ENCODE results near the gene DMTF1. TPM values are rescaled to one million over a fixed set of nuclear protein-coding genes. Genes with fewer than 3 reads are reported as not detected.

DMTF1 gene
- total RNA-seq, 1 donor from 2014 or later, result 106 TPM

GRCh38 chr7:87213811-87214210, 61.6 kb downstream of the DMTF1 start:
- DNase-seq (ENCODE audit: low spot score), result no peak
- no peak overlapping the region for H3K27ac Mint-ChIP-seq (ENCODE audit: unreplicated experiment)
- TF ChIP-seq CTCF (IDR thresholded peaks at IDR 0.05; ENCODE audit: unreplicated experiment), result no peak
- no peak overlapping the region for H3K4me3 Mint-ChIP-seq (ENCODE audit: unreplicated experiment)
- peaks cover 5% of the 10 kb centered on the region for H3K9me3 Mint-ChIP-seq (ENCODE audit: unreplicated experiment)
- peaks cover 41% of the 10 kb centered on the region for H3K36me3 Mint-ChIP-seq (ENCODE audit: low read depth, unreplicated experiment)
- H3K4me1 Mint-ChIP-seq (ENCODE audit: unreplicated experiment), result peaks cover 53% of the 10 kb centered on the region
- peaks cover 16% of the 10 kb centered on the region for H3K27me3 Mint-ChIP-seq (ENCODE audit: unreplicated experiment)

- no peak for TF ChIP-seq CTCF (IDR thresholded peaks at IDR 0.05; ENCODE audit: unreplicated experiment)
- Mint-ChIP-seq H3K27me3 (ENCODE audit: unreplicated experiment) (peaks cover 11% of the 10 kb centered on the region), H3K4me1 (ENCODE audit: unreplicated experiment) (peaks cover 53% of the 10 kb centered on the region), H3K36me3 (ENCODE audit: low read depth, unreplicated experiment) (peaks cover 30% of the 10 kb centered on the region), H3K9me3 (ENCODE audit: unreplicated experiment) (no peaks in the 10 kb centered on the region), H3K27ac (ENCODE audit: unreplicated experiment) (no peak overlapping the region), H3K4me3 (ENCODE audit: unreplicated experiment) (no peak overlapping the region)
- DNase-seq (ENCODE audit: low spot score), result no peak
Measured at GRCh38 chr7:87215046-87215445, 62.8 kb downstream of the DMTF1 start.

GRCh38 chr7:87216701-87217508, 64.7 kb downstream of the DMTF1 start:
- peaks cover 17% of the 10 kb centered on the region for H3K36me3 Mint-ChIP-seq (ENCODE audit: low read depth, unreplicated experiment)
- peaks cover 49% of the 10 kb centered on the region for H3K4me1 Mint-ChIP-seq (ENCODE audit: unreplicated experiment)
- DNase-seq (ENCODE audit: low spot score), result no peak
- H3K27ac Mint-ChIP-seq (ENCODE audit: unreplicated experiment), result peak overlapping the region; percentile 84
- H3K4me3 Mint-ChIP-seq (ENCODE audit: unreplicated experiment), result peak overlapping the region; percentile 24
- no peak for TF ChIP-seq CTCF (IDR thresholded peaks at IDR 0.05; ENCODE audit: unreplicated experiment)
- H3K27me3 Mint-ChIP-seq (ENCODE audit: unreplicated experiment), result peaks cover 12% of the 10 kb centered on the region
- no peaks in the 10 kb centered on the region for H3K9me3 Mint-ChIP-seq (ENCODE audit: unreplicated experiment)

GRCh38 chr7:87217983-87218653, 65.9 kb downstream of the DMTF1 start:
- H3K4me1 Mint-ChIP-seq (ENCODE audit: unreplicated experiment), result peaks cover 39% of the 10 kb centered on the region
- TF ChIP-seq CTCF (IDR thresholded peaks at IDR 0.05; ENCODE audit: unreplicated experiment), result no peak
- H3K4me3 Mint-ChIP-seq (ENCODE audit: unreplicated experiment), result peak overlapping the region; percentile 97
- H3K27me3 Mint-ChIP-seq (ENCODE audit: unreplicated experiment), result peaks cover 12% of the 10 kb centered on the region
- H3K9me3 Mint-ChIP-seq (ENCODE audit: unreplicated experiment), result no peaks in the 10 kb centered on the region
- H3K36me3 Mint-ChIP-seq (ENCODE audit: low read depth, unreplicated experiment), result peaks cover 10% of the 10 kb centered on the region
- no peak for DNase-seq (ENCODE audit: low spot score)
- peak overlapping the region; percentile 84 for H3K27ac Mint-ChIP-seq (ENCODE audit: unreplicated experiment)

Data from endothelial cell (in vitro differentiated cells).